ENCODE results near the gene VPS33A.

DNA sequence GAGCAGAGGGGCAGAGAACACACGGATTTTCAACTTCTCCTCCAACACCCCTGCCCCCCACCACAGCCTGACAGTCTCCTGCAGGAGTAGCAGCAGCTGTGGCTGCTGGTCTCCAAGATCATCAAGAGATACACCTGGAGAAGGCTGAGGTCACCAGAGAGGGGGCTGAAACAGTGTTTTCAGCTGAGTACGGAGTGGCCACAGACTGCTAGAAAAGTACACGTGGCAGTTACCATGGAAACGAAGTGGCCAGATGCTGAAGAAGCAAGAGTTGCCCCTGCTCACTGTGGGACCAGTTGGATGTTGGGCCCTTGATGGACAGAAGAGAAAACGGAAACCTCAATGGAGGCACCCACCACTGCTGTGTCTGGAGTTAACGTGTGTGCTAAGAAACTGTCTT is 35.5 kb downstream of the VPS33A start:
- TF ChIP-seq, protein P1, sequence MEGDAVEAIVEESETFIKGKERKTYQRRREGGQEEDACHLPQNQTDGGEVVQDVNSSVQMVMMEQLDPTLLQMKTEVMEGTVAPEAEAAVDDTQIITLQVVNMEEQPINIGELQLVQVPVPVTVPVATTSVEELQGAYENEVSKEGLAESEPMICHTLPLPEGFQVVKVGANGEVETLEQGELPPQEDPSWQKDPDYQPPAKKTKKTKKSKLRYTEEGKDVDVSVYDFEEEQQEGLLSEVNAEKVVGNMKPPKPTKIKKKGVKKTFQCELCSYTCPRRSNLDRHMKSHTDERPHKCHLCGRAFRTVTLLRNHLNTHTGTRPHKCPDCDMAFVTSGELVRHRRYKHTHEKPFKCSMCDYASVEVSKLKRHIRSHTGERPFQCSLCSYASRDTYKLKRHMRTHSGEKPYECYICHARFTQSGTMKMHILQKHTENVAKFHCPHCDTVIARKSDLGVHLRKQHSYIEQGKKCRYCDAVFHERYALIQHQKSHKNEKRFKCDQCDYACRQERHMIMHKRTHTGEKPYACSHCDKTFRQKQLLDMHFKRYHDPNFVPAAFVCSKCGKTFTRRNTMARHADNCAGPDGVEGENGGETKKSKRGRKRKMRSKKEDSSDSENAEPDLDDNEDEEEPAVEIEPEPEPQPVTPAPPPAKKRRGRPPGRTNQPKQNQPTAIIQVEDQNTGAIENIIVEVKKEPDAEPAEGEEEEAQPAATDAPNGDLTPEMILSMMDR (IDR thresholded peaks at IDR 0.05; ENCODE audit: low read length) = no peak
- TF ChIP-seq EZH2 (optimal IDR thresholded peaks at IDR 0.05; ENCODE audit: low read depth, low read length) = no peak
